H9 (cell line): Measurements from ENCODE around the gene SPIN1. TPM values are rescaled to one million over a fixed set of nuclear protein-coding genes. Genes with fewer than 3 reads are reported as not detected.

Experiments used
- DNase-seq: peaks from one replicate; pipeline ENCODE4 v3.0.0-alpha.2; 2017
- H2AFZ ChIP-seq: one replicate; pipeline ENCODE4 v1.6.1; 2013; ENCODE audit warnings: mild to moderate bottlenecking, low read length, control low read depth, moderate library complexity
- H2AK5ac ChIP-seq: 2 replicates; pipeline ENCODE4 v1.6.1; 2013; ENCODE audit warnings: low read length, control low read depth, mixed read lengths; ENCODE audit not compliant: insufficient read length
- H2BK120ac ChIP-seq: one replicate; pipeline ENCODE4 v1.6.1; 2013; ENCODE audit warnings: low read depth, mild to moderate bottlenecking, low read length, control low read depth, inconsistent platforms; ENCODE audit not compliant: poor library complexity, severe bottlenecking
- H2BK12ac ChIP-seq: 2 replicates; pipeline ENCODE4 v1.6.1; 2013; ENCODE audit warnings: low read length, control low read depth, mixed read lengths, low read depth; ENCODE audit not compliant: insufficient read length
- H2BK15ac ChIP-seq: 2 replicates; pipeline ENCODE4 v1.6.1; 2013; ENCODE audit warnings: low read depth, low read length, control low read depth
- H2BK20ac ChIP-seq: one replicate; pipeline ENCODE4 v1.6.1; 2013; ENCODE audit warnings: low read depth, mild to moderate bottlenecking, low read length, control low read depth, inconsistent platforms; ENCODE audit not compliant: poor library complexity, severe bottlenecking
- H2BK5ac ChIP-seq: 2 replicates; pipeline ENCODE4 v1.6.1; 2013; ENCODE audit warnings: low read length, control low read depth, mixed read lengths; ENCODE audit not compliant: insufficient read length
- H3K14ac ChIP-seq: 2 replicates; pipeline ENCODE4 v1.6.1; 2013; ENCODE audit warnings: low read length, control low read depth; ENCODE audit not compliant: insufficient read depth
- H3K18ac ChIP-seq: 2 replicates; pipeline ENCODE4 v1.6.1; 2013; ENCODE audit warnings: low read depth, mild to moderate bottlenecking, mixed read lengths, low read length, control low read depth; ENCODE audit not compliant: insufficient read length
- H3K23ac ChIP-seq: 2 replicates; pipeline ENCODE4 v1.6.1; 2013; ENCODE audit warnings: low read length, control low read depth, mixed read lengths, low read depth; ENCODE audit not compliant: insufficient read length
- H3K23me2 ChIP-seq: 2 replicates; pipeline ENCODE4 v1.6.1; 2013; ENCODE audit warnings: low read depth, mild to moderate bottlenecking, mixed read lengths, low read length, control low read depth; ENCODE audit not compliant: insufficient read length, poor library complexity, severe bottlenecking
- H3K27ac ChIP-seq: 2 replicates; pipeline ENCODE4 v1.5.1; 2013; ENCODE audit warnings: low read length, control low read depth, mixed read lengths, low read depth; ENCODE audit not compliant: insufficient read length
- H3K27me3 ChIP-seq: 2 replicates; pipeline ENCODE4 v1.6.1; 2013; ENCODE audit warnings: low read length, control low read depth, inconsistent platforms; ENCODE audit not compliant: insufficient read depth
- H3K4ac ChIP-seq: 2 replicates; pipeline ENCODE4 v1.6.1; 2013; ENCODE audit warnings: low read depth, mild to moderate bottlenecking, control low read depth, inconsistent platforms, low read length, moderate library complexity
- H3K4me1 ChIP-seq: 2 replicates; pipeline ENCODE4 v1.6.1; 2013; ENCODE audit warnings: low read length, control low read depth, inconsistent platforms; ENCODE audit not compliant: insufficient read depth
- H3K4me2 ChIP-seq: 2 replicates; pipeline ENCODE4 v1.6.1; 2013; ENCODE audit warnings: low read length, control low read depth, mixed read lengths; ENCODE audit not compliant: insufficient read length, insufficient read depth
- H3K56ac ChIP-seq: 2 replicates; pipeline ENCODE4 v1.6.1; 2013; ENCODE audit warnings: low read depth, mild to moderate bottlenecking, mixed read lengths, low read length, control low read depth; ENCODE audit not compliant: insufficient read length
- H3K79me1 ChIP-seq: 2 replicates; pipeline ENCODE4 v1.6.1; 2013; ENCODE audit warnings: low read depth, mild to moderate bottlenecking, moderate library complexity, low read length, control low read depth, inconsistent platforms; ENCODE audit not compliant: insufficient read depth, poor library complexity, severe bottlenecking
- H3K79me2 ChIP-seq: 2 replicates; pipeline ENCODE4 v1.6.1; 2013; ENCODE audit warnings: low read length, control low read depth, inconsistent platforms; ENCODE audit not compliant: insufficient read depth
- H3K9ac ChIP-seq: 2 replicates; pipeline ENCODE4 v1.6.1; 2013; ENCODE audit warnings: low read length, control low read depth, mixed read lengths; ENCODE audit not compliant: insufficient read length; ENCODE audit errors: extremely low read depth
- H3K9me3 ChIP-seq: one replicate; pipeline ENCODE4 v1.6.1; 2013; ENCODE audit warnings: low read depth, low read length, inconsistent platforms; ENCODE audit not compliant: control insufficient read depth
- H3T11ph ChIP-seq: one replicate; pipeline ENCODE4 v1.6.1; 2013; ENCODE audit warnings: mild to moderate bottlenecking, low read length, control low read depth, inconsistent platforms
- H4K20me1 ChIP-seq: one replicate; pipeline ENCODE4 v1.6.1; 2013; ENCODE audit not compliant: control insufficient read depth, insufficient read length, insufficient read depth
- H4K5ac ChIP-seq: 2 replicates; pipeline ENCODE4 v1.6.1; 2013; ENCODE audit warnings: low read depth, mild to moderate bottlenecking, mixed read lengths, low read length, control low read depth; ENCODE audit not compliant: insufficient read length
- H4K8ac ChIP-seq: replicated peaks from 2 replicates; pipeline ENCODE4 v1.6.1; 2013; ENCODE audit warnings: low read length, control low read depth, mixed read lengths, low read depth; ENCODE audit not compliant: insufficient read length
- H4K91ac ChIP-seq: 2 replicates; pipeline ENCODE4 v1.6.1; 2013; ENCODE audit warnings: low read depth, mild to moderate bottlenecking, moderate library complexity, mixed read lengths, low read length, control low read depth; ENCODE audit not compliant: insufficient read length
- H3K27ac Mint-ChIP-seq, 3 experiments: 2 replicates in 2 of 3; 3 replicates in 1 of 3; pipeline ENCODE4 v1.8.0; 2020 to 2021; ENCODE audit warnings: mixed read lengths in 3 of 3, mild to moderate bottlenecking in 1 of 3, moderate library complexity in 1 of 3
- H3K27me3 Mint-ChIP-seq: 2 replicates; pipeline ENCODE4 v1.8.0; 2021; ENCODE audit warnings: low read depth, mild to moderate bottlenecking, moderate library complexity, mixed read lengths
- H3K36me3 Mint-ChIP-seq, 3 experiments: 2 replicates in 2 of 3; 3 replicates in 1 of 3; pipeline ENCODE4 v1.8.0; 2020 to 2021; ENCODE audit warnings: low read depth in 3 of 3, mixed read lengths in 3 of 3; ENCODE audit not compliant: insufficient read depth in 1 of 3
- H3K4me1 Mint-ChIP-seq, 2 experiments: 2 replicates each; pipeline ENCODE4 v1.8.0; 2020; ENCODE audit warnings: mixed read lengths in 2 of 2
- H3K4me3 Mint-ChIP-seq, 2 experiments: 2 replicates in 1 of 2; 3 replicates in 1 of 2; pipeline ENCODE4 v1.8.0; 2020 to 2021; ENCODE audit warnings: mild to moderate bottlenecking in 2 of 2, mixed read lengths in 2 of 2, moderate library complexity in 1 of 2
- H3K9me3 Mint-ChIP-seq, 2 experiments: 2 replicates in 1 of 2; 3 replicates in 1 of 2; pipeline ENCODE4 v1.8.0; 2020; ENCODE audit warnings: mild to moderate bottlenecking in 2 of 2, mixed read lengths in 2 of 2, moderate library complexity in 1 of 2
- WGBS: extraction: QIAGEN DNeasy Blood & Tissue Kit; methylation state at CpG from one replicate; pipeline ENCODE4 v1.1.7; 2013; ENCODE audit warnings: missing lambda C conversion rate, low lambda C conversion rate, mixed read lengths; ENCODE audit not compliant: insufficient read length; ENCODE audit errors: extremely low coverage; 5-methylcytosine and 5-hydroxymethylcytosine counted together
- total RNA-seq: library from RNA; stranded (reverse); gene quantifications from 2 replicates; pipeline ENCODE4 v1.2.1, GENCODE V29; 2021
- TF ChIP-seq, protein P1 (sequence below): fragments of 200-600 bp; sonication (generic); conservative IDR thresholded peaks from 3 replicates; pipeline ENCODE4 v1.8.0; 2021; ENCODE audit warnings: antibody characterized with exemption, mild to moderate bottlenecking

Gene SPIN1
- total RNA-seq, 1 experiment from 2014 or later, result 136 TPM

DNA sequence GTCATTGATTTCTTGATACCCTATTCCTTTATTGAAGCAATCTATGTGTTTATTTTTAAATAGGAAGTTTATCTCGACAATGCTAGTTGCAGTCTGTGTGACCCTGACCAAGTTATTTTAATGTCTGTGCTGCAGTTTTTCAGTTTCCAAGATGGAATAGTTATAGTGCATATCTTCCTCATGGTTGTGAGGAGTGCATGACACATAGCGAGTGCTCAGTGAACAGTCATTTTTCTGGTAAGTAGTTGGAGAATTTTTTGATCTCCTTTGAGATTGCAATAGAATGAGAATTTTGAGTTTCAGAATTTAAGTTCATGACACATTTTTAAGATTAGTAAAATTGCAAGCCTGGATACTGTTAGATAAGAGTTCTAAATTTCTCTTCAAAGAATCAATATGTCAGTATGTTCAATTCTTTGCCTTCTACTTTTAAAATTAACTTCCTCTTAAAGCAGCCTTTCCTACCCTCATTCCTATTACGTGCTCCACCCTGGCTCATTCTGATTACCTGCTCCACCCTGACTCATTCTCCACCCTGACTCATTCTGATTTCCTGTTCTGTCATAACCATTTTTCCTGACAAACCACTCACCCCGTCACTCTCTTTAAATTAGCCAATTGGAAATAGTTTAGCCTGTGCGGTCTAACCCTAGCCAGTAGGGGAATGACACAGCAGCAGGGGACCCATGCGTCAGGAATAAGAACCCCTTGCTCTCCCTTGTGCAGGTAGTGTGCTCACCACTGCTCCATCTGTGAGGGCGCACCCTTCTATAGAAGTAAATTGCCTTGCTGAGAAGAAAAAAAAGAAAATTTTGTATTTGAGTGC, 30.7 kb downstream of the SPIN1 start:
- H3K27ac Mint-ChIP-seq, result peak overlapping the region in 1 of 3 experiments; percentile 12; a peak in 2 of 7 replicates
- Histone ChIP-seq H3K14ac (no peak overlapping the region), H4K5ac (no peak overlapping the region), H3K27ac (peak overlapping the region; percentile 89), H3K4ac (no peak overlapping the region), H2BK5ac (no peak overlapping the region), H3K23ac (no peak overlapping the region), H4K20me1 (no peaks in the 10 kb centered on the region), H2BK12ac (no peak overlapping the region), H4K91ac (no peak overlapping the region), H3K79me1 (peaks cover 7% of the 10 kb centered on the region), H3K56ac (no peak overlapping the region), H3K4me1 (peaks cover 3% of the 10 kb centered on the region; the same call in 1 of the 2 replicates), H3T11ph (no peak overlapping the region), H2AK5ac (no peak overlapping the region), H3K23me2 (no peaks in the 10 kb centered on the region), H3K9me3 (peaks cover 22% of the 10 kb centered on the region), H3K18ac (no peak overlapping the region), H3K4me2 (no peak overlapping the region), H2BK20ac (no peak overlapping the region), H2BK15ac (no peak overlapping the region), H3K9ac (no peak overlapping the region), H4K8ac (no peak overlapping the region), H2AFZ (no peak overlapping the region), H3K27me3 (no peaks in the 10 kb centered on the region), H2BK120ac (no peak overlapping the region), H3K79me2 (peaks cover 46% of the 10 kb centered on the region; the same call in 1 of the 2 replicates)
- H3K9me3 Mint-ChIP-seq, result peaks cover 34 to 44% of the 10 kb centered on the region in 2 experiments
- no peaks in the 10 kb centered on the region for H3K27me3 Mint-ChIP-seq
- peaks cover 64 to 76% (median 71%) of the 10 kb centered on the region in 3 experiments for H3K36me3 Mint-ChIP-seq
- H3K4me1 Mint-ChIP-seq, result peaks cover 33 to 39% of the 10 kb centered on the region in 2 experiments
- WGBS, result no CpG with 5 or more reads among the region's 7 CpGs
- TF ChIP-seq, protein P1, sequence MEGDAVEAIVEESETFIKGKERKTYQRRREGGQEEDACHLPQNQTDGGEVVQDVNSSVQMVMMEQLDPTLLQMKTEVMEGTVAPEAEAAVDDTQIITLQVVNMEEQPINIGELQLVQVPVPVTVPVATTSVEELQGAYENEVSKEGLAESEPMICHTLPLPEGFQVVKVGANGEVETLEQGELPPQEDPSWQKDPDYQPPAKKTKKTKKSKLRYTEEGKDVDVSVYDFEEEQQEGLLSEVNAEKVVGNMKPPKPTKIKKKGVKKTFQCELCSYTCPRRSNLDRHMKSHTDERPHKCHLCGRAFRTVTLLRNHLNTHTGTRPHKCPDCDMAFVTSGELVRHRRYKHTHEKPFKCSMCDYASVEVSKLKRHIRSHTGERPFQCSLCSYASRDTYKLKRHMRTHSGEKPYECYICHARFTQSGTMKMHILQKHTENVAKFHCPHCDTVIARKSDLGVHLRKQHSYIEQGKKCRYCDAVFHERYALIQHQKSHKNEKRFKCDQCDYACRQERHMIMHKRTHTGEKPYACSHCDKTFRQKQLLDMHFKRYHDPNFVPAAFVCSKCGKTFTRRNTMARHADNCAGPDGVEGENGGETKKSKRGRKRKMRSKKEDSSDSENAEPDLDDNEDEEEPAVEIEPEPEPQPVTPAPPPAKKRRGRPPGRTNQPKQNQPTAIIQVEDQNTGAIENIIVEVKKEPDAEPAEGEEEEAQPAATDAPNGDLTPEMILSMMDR, result no peak
- H3K4me3 Mint-ChIP-seq, result no peak overlapping the region; a peak in 2 of 5 replicates
- peak; percentile 68 for DNase-seq
